Erythroblast (primary cell): ENCODE data around the gene FASLG.

ENCODE experiments used
- GATA1 ChIP-seq: IDR thresholded peaks from 2 replicates; pipeline ENCODE4 v1.6.1; 2011; ENCODE audit warnings: low read depth, mild to moderate bottlenecking, control low read depth, low read length, moderate library complexity
- POLR2A ChIP-seq: IDR thresholded peaks from 2 replicates; pipeline ENCODE4 v1.6.1; 2011; ENCODE audit warnings: mild to moderate bottlenecking, low read length

DNA sequence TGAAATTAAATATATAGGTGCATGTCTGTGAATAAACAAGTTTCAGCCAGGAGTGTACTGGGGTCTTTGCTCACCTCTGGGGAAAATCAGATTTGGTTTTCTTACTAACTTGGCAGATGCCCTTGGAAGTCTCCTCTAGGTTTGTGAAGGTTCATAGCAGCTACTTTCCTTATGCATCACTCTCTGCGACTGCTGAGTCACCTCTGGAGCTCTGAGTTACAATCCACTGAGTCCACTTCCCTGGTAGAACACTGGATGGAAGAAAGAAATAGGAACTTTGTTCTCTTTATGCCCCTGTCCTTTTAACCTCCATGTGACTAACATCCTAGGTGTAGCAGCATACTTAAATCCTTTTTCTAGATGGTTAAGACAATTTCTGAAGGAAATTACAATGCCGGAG is 4.4 kb upstream of the FASLG start:
- TF ChIP-seq POLR2A (no peak), GATA1 (no peak)
